HG02610 (cell line): Measurements from ENCODE around the gene KCNK7.
"Not testable (repeated sequence)": the region's sequence is repeated elsewhere in the genome, so short reads cannot be mapped to it uniquely, and the experiment has no call there.

Experiments used
- ATAC-seq: cut with Tn5 transposase; IDR thresholded peaks from one replicate; pipeline ENCODE4 v1.9.1; 2021; ENCODE audit warnings: mild to moderate bottlenecking, moderate library complexity; ENCODE audit not compliant: unreplicated experiment

Gene KCNK7

DNA sequence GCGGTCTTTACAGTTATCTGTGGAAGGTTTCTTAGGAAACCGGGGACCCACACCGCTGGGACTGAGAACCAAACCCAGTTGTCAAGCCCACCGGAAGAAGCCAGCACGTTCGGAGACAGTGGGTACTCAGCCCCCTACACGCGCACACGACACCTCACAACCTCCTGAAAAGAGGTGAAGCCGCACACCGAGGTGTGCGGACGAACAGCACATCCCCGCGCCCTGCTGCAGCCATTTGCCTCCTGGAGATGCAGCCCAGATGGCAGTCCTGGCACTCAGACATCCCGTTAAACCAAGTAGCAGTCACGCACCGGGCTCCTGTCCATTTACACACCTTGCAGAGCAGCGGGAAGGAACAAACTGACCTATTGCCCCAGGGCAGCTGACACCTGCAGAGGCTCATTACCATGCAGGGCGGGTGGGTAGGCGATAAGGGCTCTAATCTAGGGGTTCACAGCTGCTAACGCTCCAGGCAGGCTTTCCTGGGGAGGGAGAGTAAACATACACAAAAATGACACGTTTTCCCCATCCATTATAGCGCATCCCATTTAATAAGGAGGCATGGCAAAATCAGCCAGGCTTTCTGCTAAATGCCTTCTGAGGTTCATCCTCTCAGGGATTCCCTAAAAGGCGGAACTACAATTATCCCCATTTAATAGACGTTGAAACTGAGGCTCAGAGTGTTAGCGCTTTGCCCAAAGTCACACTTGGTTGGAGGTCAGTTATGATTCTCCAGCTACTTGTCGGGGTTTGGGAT is 20.6 kb downstream of the KCNK7 start:
- no peak for ATAC-seq

DNA sequence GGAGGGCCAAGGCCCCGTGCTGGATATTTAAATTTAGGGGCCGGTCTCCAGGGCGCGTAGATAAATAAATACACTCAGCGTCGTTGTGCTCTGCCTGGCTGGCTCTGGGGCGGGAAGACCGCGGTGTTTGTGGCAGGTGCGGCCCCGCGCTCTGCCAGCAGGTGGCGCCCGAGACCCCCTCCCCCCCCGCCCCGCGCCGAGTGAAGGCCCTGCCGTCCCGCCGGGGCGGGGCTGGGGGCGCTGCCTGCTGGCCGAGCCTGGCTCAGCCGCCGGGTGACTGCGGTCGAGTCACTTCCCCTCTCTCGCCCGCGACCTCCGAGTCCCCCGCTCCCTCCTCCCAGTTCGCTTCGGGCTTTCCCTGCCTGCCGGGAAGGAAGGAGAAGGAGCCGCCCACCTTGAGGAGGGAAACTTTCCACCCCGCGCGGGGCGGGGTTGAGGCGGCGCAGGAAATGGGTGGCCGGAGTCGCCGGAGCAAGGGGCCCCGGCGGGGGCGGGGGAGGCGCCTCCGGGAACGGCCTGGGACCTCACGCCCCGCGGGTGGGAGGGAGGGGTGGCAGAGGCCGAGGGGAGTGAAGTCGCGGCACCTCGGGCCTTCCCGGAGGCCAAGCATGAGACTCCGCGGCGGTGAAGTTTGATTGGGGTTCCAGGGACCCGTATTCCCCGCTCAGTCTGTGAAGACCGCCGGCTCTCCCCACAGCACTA is 21.3 kb downstream of the KCNK7 start:
- peak; percentile 29 for ATAC-seq

DNA sequence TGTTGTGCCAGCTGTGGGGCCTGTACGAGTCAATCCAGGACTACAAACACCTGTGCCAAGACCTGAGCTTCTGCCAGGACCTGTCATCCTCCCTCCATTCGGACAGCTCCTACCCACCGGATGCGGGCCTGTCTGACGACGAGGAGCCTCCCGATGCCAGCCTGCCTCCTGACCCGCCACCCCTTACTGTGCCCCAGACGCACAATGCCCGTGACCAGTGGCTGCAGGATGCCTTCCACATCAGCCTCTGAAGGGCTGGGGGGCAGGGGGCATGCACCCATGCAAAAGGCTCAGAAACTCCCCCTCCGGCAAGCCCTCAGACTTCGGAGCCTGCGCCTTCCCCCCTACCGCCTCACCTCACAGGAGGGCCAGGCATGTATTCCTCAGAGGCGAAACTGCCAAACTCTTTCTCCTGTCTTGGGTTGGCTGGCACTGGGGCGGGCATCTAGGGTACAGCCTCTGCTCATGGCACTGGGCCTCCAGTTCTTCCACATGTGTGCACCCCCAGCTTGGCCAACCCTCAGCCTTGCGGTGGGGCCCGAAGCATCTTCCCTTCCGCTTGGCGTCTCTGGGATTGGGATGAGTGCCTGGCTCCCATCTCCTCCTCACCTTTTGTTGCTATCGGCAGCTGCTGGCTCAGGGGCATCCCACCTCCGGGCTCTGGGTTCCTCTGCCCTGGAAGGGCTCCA is 22.1 kb downstream of the KCNK7 start:
- no peak for ATAC-seq

GRCh38 chr11:65572356-65573051 is 23.1 kb downstream of the KCNK7 start, which contains the start of gene FAM89B:
TSS of gene FAM89B (plus strand) at chr11:65572538. CDS start at chr11:65572670, 132 bp downstream.
- ATAC-seq: no peak

DNA sequence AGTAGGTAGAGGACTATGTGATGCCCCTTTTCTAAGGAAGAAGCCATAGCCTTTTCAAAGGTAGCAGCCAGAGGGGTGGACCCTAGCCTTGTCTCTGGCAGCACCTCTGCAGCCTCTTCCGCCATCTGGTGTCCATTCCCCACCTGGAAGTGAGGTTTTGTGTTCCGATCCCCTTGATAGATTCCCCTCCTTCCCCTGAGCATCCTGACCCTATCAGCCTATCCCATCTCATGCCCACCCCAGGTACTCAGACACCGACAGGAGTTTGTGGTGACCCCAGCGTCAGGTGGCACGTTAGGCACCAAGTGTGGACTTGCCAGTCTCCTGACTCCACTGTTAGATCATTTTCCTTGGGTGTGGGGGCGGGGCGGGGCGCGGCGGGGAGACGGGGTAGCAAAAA is 23.7 kb downstream of the KCNK7 start:
- ATAC-seq: no peak

- no peak for ATAC-seq
These were observed 24.2 kb downstream of the KCNK7 start for GRCh38 chr11:65571420-65571819.

- peak; percentile 56 for ATAC-seq
These were observed 25.4 kb downstream of the KCNK7 start, which contains the start of gene ZNRD2 for GRCh38 chr11:65569973-65570918. TSS of gene ZNRD2 (plus strand) at chr11:65570477. CDS start at chr11:65570492, 15 bp downstream.

GRCh38 chr11:65569164-65569972 is 26.2 kb downstream of the KCNK7 start:
- ATAC-seq: peak; percentile 2

- no peak for ATAC-seq
These were observed 29.8 kb downstream of the KCNK7 start for GRCh38 chr11:65565624-65566453.

GRCh38 chr11:65564879-65565559 is 30.6 kb downstream of the KCNK7 start:
- not testable (repeated sequence) for ATAC-seq

DNA sequence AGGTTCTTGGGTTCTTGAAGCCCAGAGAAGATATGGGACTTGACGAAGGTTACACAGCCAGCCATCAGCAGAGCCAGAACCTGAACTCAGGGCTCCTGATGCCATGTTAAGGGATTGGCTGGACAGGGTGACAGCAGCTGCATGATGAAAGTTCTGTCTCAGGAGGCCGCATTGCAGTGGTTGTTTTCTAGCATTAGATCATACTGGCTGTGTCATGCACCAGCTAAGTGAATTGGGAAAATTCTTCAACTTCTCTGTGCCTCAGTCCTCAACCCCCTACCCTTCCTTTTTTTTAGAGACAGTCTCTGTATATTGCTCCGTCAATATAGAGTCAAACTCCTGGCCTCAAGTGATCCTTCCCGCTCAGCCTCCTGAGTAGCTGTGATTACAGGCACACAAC is 32.0 kb downstream of the KCNK7 start:
- ATAC-seq: no peak

DNA sequence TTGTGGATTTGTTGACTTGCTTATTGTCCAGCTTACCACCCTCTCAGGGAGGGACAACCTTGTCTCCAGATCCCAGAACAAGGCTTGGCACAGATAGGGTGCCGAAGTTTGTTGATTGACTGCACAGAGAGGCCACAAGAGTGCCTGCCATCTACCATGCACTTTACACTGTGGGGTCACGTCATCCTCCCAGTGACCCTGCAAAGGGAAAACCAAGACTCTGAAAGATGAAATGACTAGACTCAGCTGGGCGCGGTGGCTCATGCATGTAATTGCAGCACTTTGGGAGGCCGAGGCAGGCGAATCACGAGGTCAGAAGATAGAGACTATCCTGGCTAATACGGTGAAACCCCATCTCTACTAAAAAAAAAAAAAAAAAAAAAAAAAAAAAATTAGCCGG is 32.8 kb downstream of the KCNK7 start:
- ATAC-seq: no peak

DNA sequence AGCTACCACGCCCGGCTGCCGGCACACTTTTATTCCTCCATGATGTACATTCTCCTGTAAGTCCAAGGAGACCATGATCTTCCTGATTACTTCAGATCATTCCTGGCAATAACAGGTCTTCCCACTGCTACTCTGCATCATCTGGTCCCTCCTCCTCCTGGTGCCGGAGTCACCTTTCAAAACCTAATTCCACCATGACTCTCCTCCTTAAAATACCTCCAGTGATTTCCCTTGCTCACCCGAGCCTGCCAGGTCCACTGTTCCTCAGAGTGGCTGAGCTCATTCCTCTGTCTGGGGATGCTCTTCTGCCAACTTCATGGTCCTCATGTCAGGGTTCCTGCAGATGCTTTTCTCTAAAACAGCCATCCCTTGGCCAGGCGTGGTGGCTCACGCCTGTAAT is 33.6 kb downstream of the KCNK7 start:
- no peak for ATAC-seq

GRCh38 chr11:65560555-65561418 is 34.8 kb downstream of the KCNK7 start:
- no peak for ATAC-seq

- ATAC-seq: no peak
These were observed 35.6 kb downstream of the KCNK7 start for GRCh38 chr11:65559951-65560537.

- ATAC-seq: no peak
These were observed 36.1 kb downstream of the KCNK7 start for GRCh38 chr11:65559535-65559934.
